Measurements from ENCODE around the gene NDRG2. TPM values are rescaled to one million over a fixed set of nuclear protein-coding genes. Genes with fewer than 3 reads are reported as not detected.

The NDRG2 gene
- total and polyA plus RNA-seq, 2 donors = 84.5 to 272 TPM

DNA sequence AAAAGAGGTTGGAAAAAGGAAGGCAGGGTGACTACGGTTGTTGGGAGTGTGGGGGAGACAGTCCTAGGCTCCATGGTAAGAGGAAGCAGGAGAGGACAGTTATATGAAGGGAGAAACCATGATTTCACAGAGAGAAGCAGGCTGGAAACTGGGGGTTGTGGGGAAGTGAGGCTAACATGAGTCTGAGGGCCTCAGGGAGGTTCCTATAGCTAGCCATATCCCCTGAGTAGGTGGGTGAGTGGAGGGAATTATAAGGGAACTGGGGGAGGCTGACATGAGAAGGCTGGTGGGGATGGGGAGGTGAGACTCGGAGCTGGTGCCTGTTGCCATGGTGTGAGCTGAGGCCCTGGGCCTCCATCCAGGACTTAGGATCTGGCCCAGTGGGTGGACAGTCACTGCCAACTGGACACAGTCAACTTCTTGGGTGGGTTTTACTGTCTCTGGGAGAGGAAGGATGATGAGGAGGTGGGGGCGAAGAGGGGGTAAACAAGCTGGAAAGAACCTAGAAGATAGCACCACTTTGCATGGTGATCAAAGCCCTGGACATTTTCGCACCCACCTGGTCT lies 8.4 kb upstream of the NDRG2 start:
- H3K36me3 ChIP-seq (ENCODE audit: insufficient read depth) = no peaks in the 10 kb centered on the region
- WGBS = 81% methylated on average over 4 of the region's 4 CpGs
- H3K4me3 ChIP-seq (ENCODE audit: low read depth, low read length) = no peak overlapping the region
- no peak for DNase-seq (ENCODE audit: extremely low spot score)
- no peaks in the 10 kb centered on the region for H3K4me1 ChIP-seq (ENCODE audit: insufficient read depth)
- H3K27ac ChIP-seq (ENCODE audit: low read depth) = no peak overlapping the region

DNA sequence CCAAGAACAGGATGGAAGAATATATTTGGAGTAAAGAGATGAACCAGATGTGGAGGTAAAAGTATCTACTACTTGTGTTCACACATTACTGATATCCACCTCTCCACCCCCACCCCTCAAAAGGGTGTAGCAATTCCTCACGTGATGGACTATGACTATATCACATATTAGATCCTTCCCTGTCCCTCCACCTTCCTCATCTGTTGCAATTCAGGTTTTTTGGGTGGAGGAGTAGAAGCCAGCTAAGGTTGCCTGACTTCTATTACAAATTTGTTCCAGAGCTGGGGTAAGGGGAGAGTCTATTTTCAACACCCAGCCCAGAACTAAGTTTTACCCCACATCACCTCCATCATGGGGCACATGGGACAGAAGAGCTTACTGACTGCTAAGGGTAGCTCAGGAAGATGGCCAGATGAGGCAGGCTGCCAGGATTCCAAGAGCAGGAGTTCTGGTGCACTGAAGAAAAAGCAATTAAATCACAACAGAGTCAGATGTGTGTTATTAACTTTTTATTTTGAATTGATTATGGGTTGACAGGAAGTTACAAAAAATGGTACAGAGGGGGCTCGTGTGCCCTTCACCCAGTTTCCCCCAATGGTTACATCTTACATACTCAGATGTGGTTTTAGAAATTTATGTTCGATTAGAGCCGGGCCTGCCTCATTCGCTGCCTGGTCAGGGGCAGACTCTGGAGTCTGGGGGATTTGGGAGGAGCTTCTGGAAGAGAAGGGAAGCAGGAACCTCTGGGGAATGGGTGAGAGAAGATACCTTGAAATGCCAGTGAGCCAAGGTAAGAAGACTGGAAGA lies 7.7 kb upstream of the NDRG2 start:
- Histone ChIP-seq H3K4me3 (ENCODE audit: low read depth, low read length) (no peak overlapping the region), H3K4me1 (ENCODE audit: insufficient read depth) (no peaks in the 10 kb centered on the region), H3K36me3 (ENCODE audit: insufficient read depth) (no peaks in the 10 kb centered on the region), H3K27ac (ENCODE audit: low read depth) (no peak overlapping the region)
- WGBS = 87% methylated on average over 5 of the region's 5 CpGs
- DNase-seq (ENCODE audit: extremely low spot score) = no peak

DNA sequence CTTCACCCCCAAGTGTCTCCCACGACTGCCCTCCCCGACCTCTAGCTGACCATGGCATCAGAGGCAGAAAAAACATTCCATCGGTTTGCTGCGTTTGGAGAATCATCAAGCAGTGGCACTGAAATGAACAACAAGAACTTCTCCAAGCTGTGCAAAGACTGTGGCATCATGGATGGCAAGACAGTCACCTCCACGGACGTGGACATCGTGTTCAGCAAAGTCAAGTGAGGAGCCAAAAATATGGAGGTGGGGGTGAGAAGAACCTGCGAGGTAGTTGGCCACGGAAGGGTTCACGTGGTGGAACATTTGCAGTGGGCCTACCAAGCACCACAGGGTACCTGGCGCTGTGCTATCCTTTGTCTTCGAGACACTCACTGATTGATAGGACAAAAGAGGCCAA lies 5.7 kb upstream of the NDRG2 start:
- Histone ChIP-seq H3K4me3 (ENCODE audit: low read depth, low read length) (no peak overlapping the region), H3K27ac (ENCODE audit: low read depth) (no peak overlapping the region), H3K4me1 (ENCODE audit: insufficient read depth) (no peaks in the 10 kb centered on the region), H3K36me3 (ENCODE audit: insufficient read depth) (no peaks in the 10 kb centered on the region)
- 90% methylated on average over 12 of the region's 12 CpGs for WGBS
- DNase-seq (ENCODE audit: extremely low spot score) = no peak

DNA sequence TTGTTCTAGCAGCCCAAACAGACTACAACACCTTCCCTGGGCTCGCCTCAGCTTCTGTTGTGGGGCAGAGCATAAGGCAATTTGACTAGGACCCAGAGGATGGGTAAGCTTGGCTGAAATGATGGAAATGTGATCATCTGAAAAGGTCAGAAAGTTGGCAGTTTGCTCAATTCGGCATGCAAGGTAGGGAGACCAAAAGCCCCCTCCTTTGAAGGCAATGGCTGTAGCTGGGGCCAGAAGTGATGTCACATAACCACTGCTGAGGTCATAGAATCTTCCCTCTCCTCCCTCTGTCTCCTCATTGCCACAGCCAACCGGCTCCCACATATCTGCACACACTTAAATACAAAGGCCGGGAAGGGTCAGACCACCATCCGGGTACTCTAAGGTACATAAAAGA lies 5.1 kb upstream of the NDRG2 start, which contains the start of gene TPPP2:
Gene TPPP2, plus strand, starts transcription at position 301 of the 400 bp plus-strand sequence. CDS start 365 bp downstream, outside the sequence.
- no peak for DNase-seq (ENCODE audit: extremely low spot score)
- H3K27ac ChIP-seq (ENCODE audit: low read depth) = no peak within 1 kb of the TSS
- WGBS = 92% methylated on average over 5 of the region's 5 CpGs

DNA sequence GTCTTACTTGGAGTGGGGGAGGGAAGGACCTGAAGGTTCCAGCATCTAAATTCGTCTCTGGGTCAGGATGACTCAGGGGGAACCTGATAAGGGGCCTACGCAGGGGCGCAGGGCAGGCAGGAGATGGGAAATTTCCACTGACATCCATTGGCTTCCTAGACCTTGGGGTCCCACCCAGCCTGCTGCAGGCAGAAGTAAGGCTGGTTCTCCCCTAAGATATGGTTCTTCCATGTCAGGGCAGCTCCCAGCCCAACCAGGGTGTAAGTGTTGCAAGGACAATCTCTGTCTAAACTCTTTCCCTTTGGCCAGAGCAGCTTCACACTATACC lies 2.1 kb upstream of the NDRG2 start:
- Histone ChIP-seq H3K4me3 (ENCODE audit: low read depth, low read length) (no peak overlapping the region), H3K36me3 (ENCODE audit: insufficient read depth) (no peaks in the 10 kb centered on the region), H3K4me1 (ENCODE audit: insufficient read depth) (no peaks in the 10 kb centered on the region), H3K27ac (ENCODE audit: low read depth) (peak overlapping the region; percentile 78)
- DNase-seq (ENCODE audit: extremely low spot score) = no peak
- WGBS = 32% methylated on average over 3 of the region's 3 CpGs

More for the DNA sequence above, 5.1 kb upstream of the NDRG2 start, which contains the start of gene TPPP2:
- Histone ChIP-seq H3K36me3 (ENCODE audit: insufficient read depth) (no peaks in the 10 kb centered on the region), H3K4me3 (ENCODE audit: low read depth, low read length) (no peak within 1 kb of the TSS), H3K4me1 (ENCODE audit: insufficient read depth) (no peaks in the 10 kb centered on the region)

DNA sequence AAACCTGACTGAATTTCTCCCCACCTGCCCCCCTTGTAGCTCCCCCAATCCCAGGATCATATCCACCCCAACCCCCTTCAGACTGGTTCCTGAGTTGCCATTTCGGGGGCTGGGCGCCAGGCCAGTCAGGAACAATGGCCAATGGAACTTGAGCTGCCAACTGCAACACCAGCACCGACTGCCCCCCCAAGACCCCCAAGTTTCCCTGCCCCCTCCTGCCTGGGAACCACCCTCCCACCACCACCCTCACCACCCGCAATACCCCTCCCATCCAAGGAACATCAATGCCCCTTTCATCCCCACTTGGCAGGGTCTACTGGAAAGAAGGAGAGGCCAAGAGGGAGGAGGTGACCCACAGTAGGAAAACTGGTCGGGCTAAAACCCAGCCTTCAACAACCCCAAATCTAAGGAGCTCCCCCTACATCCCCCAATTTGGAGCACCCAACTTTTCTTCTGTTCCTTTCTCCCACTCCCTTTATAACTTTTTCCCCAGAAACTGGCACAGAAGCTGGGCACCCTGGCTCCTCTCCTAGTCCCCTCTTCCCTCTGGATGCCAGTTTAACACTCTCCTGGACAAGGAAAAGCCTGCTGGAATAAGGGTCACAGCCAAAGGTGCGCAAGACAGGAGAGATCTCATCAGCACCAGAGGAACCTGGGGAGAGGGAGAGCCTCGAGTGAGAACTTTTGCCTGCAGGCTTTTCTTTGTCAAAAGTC lies 1.6 kb upstream of the NDRG2 start:
- no peak overlapping the region for H3K4me3 ChIP-seq (ENCODE audit: low read depth, low read length)
- WGBS = 61% methylated on average over 7 of the region's 7 CpGs
- H3K4me1 ChIP-seq (ENCODE audit: insufficient read depth) = no peaks in the 10 kb centered on the region
- no peaks in the 10 kb centered on the region for H3K36me3 ChIP-seq (ENCODE audit: insufficient read depth)
- peak overlapping the region; percentile 78 for H3K27ac ChIP-seq (ENCODE audit: low read depth)
- DNase-seq (ENCODE audit: extremely low spot score) = no peak

DNA sequence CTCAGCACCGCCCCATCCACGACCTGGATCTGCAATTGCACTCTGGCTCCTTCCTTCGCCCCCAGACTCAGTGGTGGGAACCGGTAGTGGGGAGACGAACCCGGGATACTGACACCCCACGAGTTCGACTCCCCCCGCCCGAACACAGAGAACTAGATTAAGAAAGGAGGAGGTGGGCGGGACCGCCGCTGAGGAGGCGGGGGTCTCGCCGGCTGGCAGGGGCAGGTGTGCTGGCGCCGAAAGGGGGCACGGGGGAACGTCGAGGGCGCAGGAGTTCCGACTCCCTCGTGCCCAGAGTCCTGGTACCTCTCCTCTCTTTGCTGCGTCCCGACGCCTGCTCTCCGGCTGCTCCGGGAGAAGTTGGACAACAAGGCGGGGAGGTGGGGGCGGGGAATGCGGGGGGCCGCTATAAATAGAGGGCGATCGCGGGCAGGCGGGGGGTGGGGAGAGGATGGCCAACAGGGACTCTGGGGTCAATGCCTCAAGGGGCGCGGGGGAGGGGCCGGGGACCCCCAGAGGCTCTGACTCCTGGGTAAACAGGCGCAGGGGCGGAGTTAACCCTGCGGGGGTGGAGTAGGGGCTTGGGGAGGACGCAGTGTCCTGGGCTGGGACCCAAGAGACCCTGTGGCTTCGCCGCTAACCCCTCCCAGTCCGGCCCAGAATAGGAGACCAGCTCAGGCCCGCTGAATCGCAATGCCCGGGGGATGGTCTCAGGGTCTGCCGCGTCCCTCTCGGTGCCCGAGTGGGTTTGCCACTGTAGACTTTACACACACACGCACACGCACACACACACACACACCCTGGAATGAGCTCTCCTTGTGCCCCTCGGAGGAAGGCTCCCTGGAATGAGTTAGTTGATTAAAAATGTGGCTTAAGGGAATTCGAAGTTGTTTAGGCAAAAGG lies 761 bp upstream of the NDRG2 start:
- H3K4me3 ChIP-seq (ENCODE audit: low read depth, low read length) = peak overlapping the region; percentile 87
- peaks cover 2% of the 10 kb centered on the region for H3K36me3 ChIP-seq (ENCODE audit: insufficient read depth)
- 4% methylated on average over 58 of the region's 58 CpGs for WGBS
- H3K4me1 ChIP-seq (ENCODE audit: insufficient read depth) = no peaks in the 10 kb centered on the region
- H3K27ac ChIP-seq (ENCODE audit: low read depth) = peak overlapping the region; percentile 95
- DNase-seq (ENCODE audit: extremely low spot score) = no peak

DNA sequence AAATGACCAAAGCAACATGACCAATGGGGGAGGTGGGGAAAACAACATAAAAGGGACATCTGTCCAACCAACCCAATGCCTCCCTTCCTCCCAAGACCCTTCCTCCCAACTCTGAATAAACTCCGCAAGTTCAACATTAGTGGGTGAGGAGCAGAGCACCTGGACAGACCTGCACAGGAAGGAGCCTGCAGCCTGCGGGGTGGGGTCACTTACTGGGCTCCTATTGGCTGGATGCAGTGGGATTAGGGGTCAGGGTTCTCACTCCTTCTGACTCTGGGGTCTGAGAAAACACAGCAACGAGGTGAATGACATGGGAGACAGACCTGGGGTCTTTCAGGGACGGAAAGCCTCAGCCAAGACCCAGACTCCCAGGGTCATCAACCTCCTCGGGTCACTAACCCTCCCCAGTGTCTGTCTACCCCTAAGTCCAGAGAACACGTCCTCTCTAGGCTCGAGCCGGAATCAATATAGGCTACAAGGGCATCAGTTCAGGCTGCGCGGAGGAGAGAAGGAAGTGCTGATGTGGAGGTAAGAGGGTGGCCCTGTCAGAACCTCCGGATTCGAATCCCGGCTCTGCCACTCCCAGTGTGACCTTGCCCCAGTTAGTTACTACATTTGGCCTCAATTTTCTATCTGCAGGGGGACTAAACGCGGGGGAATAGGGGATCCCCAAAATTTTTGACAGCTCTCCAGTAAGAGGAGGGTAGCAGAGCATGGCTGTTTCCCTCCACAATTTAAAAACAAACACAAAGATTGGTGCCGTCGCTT lies 860 bp downstream of the NDRG2 start:
- 19% methylated on average over 17 of the region's 17 CpGs for WGBS
- no peak for DNase-seq (ENCODE audit: extremely low spot score)
- peak overlapping the region; percentile 87 for H3K4me3 ChIP-seq (ENCODE audit: low read depth, low read length)
- no peak overlapping the region for H3K27ac ChIP-seq (ENCODE audit: low read depth)
- no peaks in the 10 kb centered on the region for H3K4me1 ChIP-seq (ENCODE audit: insufficient read depth)
- peaks cover 2% of the 10 kb centered on the region for H3K36me3 ChIP-seq (ENCODE audit: insufficient read depth)

DNA sequence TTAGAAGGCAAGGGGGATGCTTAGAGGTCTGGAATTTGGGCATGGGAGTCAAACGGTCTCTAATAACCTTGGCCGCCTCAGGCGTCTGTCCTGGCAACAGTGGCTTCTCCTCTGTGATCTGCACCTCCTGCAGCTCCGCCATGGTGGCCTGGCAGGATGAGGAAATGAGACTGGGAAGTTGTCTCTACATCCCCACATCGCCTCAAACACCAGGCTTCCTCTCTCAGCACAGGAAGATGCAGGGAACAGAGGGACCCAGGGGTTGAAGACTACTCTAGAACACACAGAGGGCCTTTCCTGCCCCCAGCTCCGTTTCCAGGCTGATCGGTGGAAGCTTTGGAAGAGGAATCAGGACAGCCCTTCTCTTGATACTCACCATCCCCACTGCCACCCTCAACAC lies 1.7 kb downstream of the NDRG2 start:
- no peak for DNase-seq (ENCODE audit: extremely low spot score)
- 53% methylated on average over 7 of the region's 7 CpGs for WGBS
- Histone ChIP-seq H3K4me3 (ENCODE audit: low read depth, low read length) (no peak overlapping the region), H3K36me3 (ENCODE audit: insufficient read depth) (peaks cover 3% of the 10 kb centered on the region), H3K27ac (ENCODE audit: low read depth) (no peak overlapping the region), H3K4me1 (ENCODE audit: insufficient read depth) (no peaks in the 10 kb centered on the region)

DNA sequence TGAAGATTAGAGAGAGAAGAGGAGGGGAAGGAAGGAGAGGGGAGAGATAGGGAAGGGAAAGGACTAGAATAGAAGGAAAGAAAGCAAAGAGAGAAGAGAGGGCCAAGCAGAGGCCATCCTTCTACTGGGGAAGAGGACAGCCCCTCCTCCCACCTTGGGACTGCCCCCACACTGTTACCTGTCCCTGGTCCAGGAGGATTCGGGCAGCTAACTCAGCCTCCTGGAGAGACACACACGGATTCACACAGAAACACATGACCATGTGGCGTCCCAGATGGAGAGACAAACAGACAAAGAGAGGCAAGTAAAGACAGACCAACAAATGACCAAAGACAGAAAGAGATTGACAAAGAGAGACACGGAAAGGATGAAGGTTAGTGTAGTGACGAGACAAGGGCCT lies 2.2 kb downstream of the NDRG2 start:
- DNase-seq (ENCODE audit: extremely low spot score) = no peak
- H3K4me1 ChIP-seq (ENCODE audit: insufficient read depth) = no peaks in the 10 kb centered on the region
- H3K27ac ChIP-seq (ENCODE audit: low read depth) = no peak overlapping the region
- WGBS = 80% methylated on average over 5 of the region's 5 CpGs
- peaks cover 5% of the 10 kb centered on the region for H3K36me3 ChIP-seq (ENCODE audit: insufficient read depth)
- no peak overlapping the region for H3K4me3 ChIP-seq (ENCODE audit: low read depth, low read length)

DNA sequence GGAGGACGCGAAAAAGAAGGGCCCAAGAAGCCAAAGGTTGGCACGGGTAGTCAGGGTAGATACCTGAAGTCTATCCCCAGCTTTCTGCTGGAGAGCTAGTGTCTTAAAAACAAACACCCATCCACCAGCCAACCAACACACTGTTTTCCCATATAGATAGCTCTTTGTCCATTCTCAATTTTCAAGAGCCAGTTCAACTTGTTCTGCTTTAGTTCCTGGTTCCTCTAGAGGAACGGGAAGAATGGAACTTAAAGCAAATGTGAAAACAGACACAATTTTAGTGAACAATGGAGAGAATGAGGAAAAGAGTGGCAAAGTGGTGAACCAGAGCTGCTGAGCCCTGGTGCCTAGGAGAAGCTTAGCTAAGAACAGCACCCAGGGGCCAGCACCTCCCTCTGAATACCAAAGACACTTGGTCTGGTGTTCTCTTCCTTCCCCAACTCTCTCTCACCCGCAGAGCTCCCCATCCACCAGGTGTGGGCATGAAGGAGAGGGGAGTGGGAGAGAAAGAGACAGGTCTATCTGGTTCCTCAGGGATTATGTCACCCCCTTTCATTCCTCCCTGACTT lies 3.8 kb downstream of the NDRG2 start:
- Histone ChIP-seq H3K4me3 (ENCODE audit: low read depth, low read length) (no peak overlapping the region), H3K27ac (ENCODE audit: low read depth) (no peak overlapping the region), H3K36me3 (ENCODE audit: insufficient read depth) (peaks cover 5% of the 10 kb centered on the region), H3K4me1 (ENCODE audit: insufficient read depth) (no peaks in the 10 kb centered on the region)
- no peak for DNase-seq (ENCODE audit: extremely low spot score)
- WGBS = 84% methylated on average over 5 of the region's 5 CpGs

DNA sequence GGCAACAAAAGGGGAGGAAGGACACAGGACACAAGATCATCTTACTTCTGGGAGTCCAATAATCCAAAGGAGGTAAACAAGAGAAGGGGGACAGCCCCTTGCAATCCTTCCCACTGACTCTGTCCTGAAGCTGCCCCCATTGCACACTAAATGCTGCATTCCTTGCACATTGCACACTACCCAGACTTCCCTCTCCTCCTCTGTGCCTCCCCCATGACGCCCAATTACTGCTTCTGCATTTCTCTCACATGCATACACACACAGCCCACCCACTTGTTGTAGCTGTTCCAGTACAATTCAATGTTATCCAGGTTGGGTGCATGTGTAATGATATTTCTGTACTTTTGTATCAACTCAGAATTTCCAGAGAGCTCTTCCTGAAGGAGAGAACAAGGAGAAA lies 5.5 kb downstream of the NDRG2 start:
- 65% methylated on average over 1 of the region's 1 CpG for WGBS
- DNase-seq (ENCODE audit: extremely low spot score) = no peak
- H3K27ac ChIP-seq (ENCODE audit: low read depth) = no peak overlapping the region
- H3K4me1 ChIP-seq (ENCODE audit: insufficient read depth) = no peaks in the 10 kb centered on the region
- H3K36me3 ChIP-seq (ENCODE audit: insufficient read depth) = peaks cover 5% of the 10 kb centered on the region
- no peak overlapping the region for H3K4me3 ChIP-seq (ENCODE audit: low read depth, low read length)

All from urinary bladder (tissue), 4 donors.